SK-N-SH (cell line): Measurements from ENCODE around the gene SCN7A. TPM values are rescaled to one million over a fixed set of nuclear protein-coding genes. Genes with fewer than 3 reads are reported as not detected.

Experiments used
- CTCF ChIA-PET: fragments of 300-600, 350-600 bp; formaldehyde crosslinking; extraction: SDS; loops from one replicate; lab custom pipeline; 2021; lab: Yijun Ruan, JAX
- POLR2A ChIA-PET: fragments of 350-600 bp; sonication (Branson Sonifier 250); formaldehyde crosslinking; extraction: SDS; loops from one replicate; lab custom pipeline; 2020; ENCODE audit warnings: antibody characterized with exemption, inconsistent platforms; lab: Yijun Ruan, JAX
- DNase-seq: peaks from one replicate; pipeline ENCODE4 v3.0.0; 2012
- H2AFZ ChIP-seq: fragments of 200-600 bp; sonication (generic); 2 replicates; pipeline ENCODE4 v1.8.1; 2016; ENCODE audit warnings: antibody characterized with exemption, mild to moderate bottlenecking, low read depth
- H3F3A ChIP-seq: fragments of 200-600 bp; sonication (generic); replicated peaks from 2 replicates; pipeline ENCODE3; 2016; ENCODE audit warnings: antibody characterized with exemption, mild to moderate bottlenecking; ENCODE audit not compliant: insufficient read depth
- H3K27ac ChIP-seq, 2 experiments: fragments of 200-500 bp in 1 of 2; fragments of 200-600 bp in 1 of 2; sonication (Bioruptor generic) in 1 of 2; sonication (generic), shearing (Covaris generic) in 1 of 2; 2 replicates each; pipeline versions ENCODE4 v1.5.1 to v1.6.1; 2014 to 2016; ENCODE audit warnings: low read depth in 2 of 2, inconsistent platforms in 1 of 2, low read length in 1 of 2, mild to moderate bottlenecking in 1 of 2, mixed read lengths in 1 of 2
- H3K27me3 ChIP-seq: fragments of 200-600 bp; sonication (generic), shearing (Covaris generic); 2 replicates; pipeline ENCODE4 v1.6.1; 2016; ENCODE audit warnings: mixed run types; ENCODE audit not compliant: insufficient read depth
- H3K36me3 ChIP-seq, 2 experiments: fragments of 200-500 bp in 1 of 2; fragments of 200-600 bp in 1 of 2; sonication (Bioruptor generic) in 1 of 2; sonication (generic) in 1 of 2; replicated peaks in 1 of 2; 2 replicates each; pipeline versions ENCODE3 to v1.5.1; 2014 to 2016; ENCODE audit warnings: low read length in 1 of 2, mild to moderate bottlenecking in 1 of 2; ENCODE audit not compliant: insufficient read depth in 2 of 2, control insufficient read depth in 1 of 2
- H3K4me1 ChIP-seq, 2 experiments: fragments of 200-500 bp in 1 of 2; fragments of 200-600 bp in 1 of 2; sonication (Bioruptor generic) in 1 of 2; sonication (generic), shearing (Covaris generic) in 1 of 2; 2 replicates each; pipeline versions ENCODE4 v1.5.1 to v1.6.1; 2014 to 2016; ENCODE audit warnings: low read depth in 1 of 2, low read length in 1 of 2, mixed run types in 1 of 2; ENCODE audit not compliant: insufficient read depth in 2 of 2, control insufficient read depth in 1 of 2
- H3K4me2 ChIP-seq: fragments of 200-600 bp; sonication (generic), shearing (Covaris generic); 2 replicates; pipeline ENCODE4 v1.6.1; 2017; ENCODE audit warnings: mixed run types
- H3K4me3 ChIP-seq, 2 experiments: fragments of 200-500 bp in 1 of 2; fragments of 200-600 bp in 1 of 2; sonication (Bioruptor generic) in 1 of 2; sonication (generic), shearing (Covaris generic) in 1 of 2; 2 replicates each; pipeline versions ENCODE4 v1.5.1 to v1.8.1; 2014 to 2016; ENCODE audit warnings: low read depth in 2 of 2, inconsistent platforms in 1 of 2, low read length in 1 of 2, mild to moderate bottlenecking in 1 of 2, mixed read lengths in 1 of 2, moderate library complexity in 1 of 2
- H3K79me2 ChIP-seq: fragments of 200-600 bp; sonication (generic); 2 replicates; pipeline ENCODE4 v1.8.1; 2017; ENCODE audit warnings: mild to moderate bottlenecking; ENCODE audit not compliant: insufficient read depth
- H3K9ac ChIP-seq: fragments of 200-600 bp; sonication (generic); 2 replicates; pipeline ENCODE4 v1.6.1; 2017; ENCODE audit warnings: mixed run types
- H3K9me2 ChIP-seq: fragments of 200-600 bp; sonication (generic); 2 replicates; pipeline ENCODE4 v1.6.1; 2017; ENCODE audit warnings: mixed run types
- H3K9me3 ChIP-seq: fragments of 200-600 bp; sonication (generic); 2 replicates; pipeline ENCODE4 v1.6.1; 2017; ENCODE audit warnings: mixed run types, mild to moderate bottlenecking, moderate library complexity
- H4K20me1 ChIP-seq: fragments of 200-600 bp; sonication (generic); 2 replicates; pipeline ENCODE4 v1.6.1; 2017; ENCODE audit warnings: mild to moderate bottlenecking, mixed run types; ENCODE audit not compliant: insufficient read depth
- CHD2 ChIP-seq: fragments of 150-350 bp; IDR thresholded peaks from 2 replicates; pipeline ENCODE4 v1.6.1; 2018; ENCODE audit warnings: low read length; ENCODE audit not compliant: partially characterized antibody
- FOXM1 ChIP-seq: IDR thresholded peaks from 2 replicates; pipeline ENCODE4 v1.4.0; 2012; ENCODE audit warnings: low read depth, mild to moderate bottlenecking
- MXI1 ChIP-seq: IDR thresholded peaks from 2 replicates; pipeline ENCODE4 v1.6.1; 2012; ENCODE audit warnings: mild to moderate bottlenecking, low read depth, low read length, improper control_type of control experiment
- NFIC ChIP-seq: IDR thresholded peaks from 2 replicates; pipeline ENCODE4 v1.4.0; 2012; ENCODE audit warnings: borderline replicate concordance
- NRF1 ChIP-seq: IDR thresholded peaks from 2 replicates; pipeline ENCODE4 v1.6.1; 2012; ENCODE audit warnings: low read depth, mild to moderate bottlenecking, low read length
- RCOR1 ChIP-seq: fragments of 150-350 bp; IDR thresholded peaks from 2 replicates; pipeline ENCODE4 v1.6.1; 2017; ENCODE audit warnings: antibody characterized with exemption, low read length
- RFX5 ChIP-seq: IDR thresholded peaks from 2 replicates; pipeline ENCODE4 v1.6.1; 2012; ENCODE audit warnings: mild to moderate bottlenecking, improper control_type of control experiment, low read length
- RXRA ChIP-seq: IDR thresholded peaks from 2 replicates; pipeline ENCODE4 v1.4.0; 2012; ENCODE audit warnings: low read depth, mild to moderate bottlenecking, borderline replicate concordance
- TAF1 ChIP-seq: IDR thresholded peaks from 2 replicates; pipeline ENCODE4 v1.6.1; 2012; ENCODE audit warnings: low read depth, mild to moderate bottlenecking, low read length, moderate library complexity, borderline replicate concordance
- TEAD4 ChIP-seq: IDR thresholded peaks from 2 replicates; pipeline ENCODE4 v1.4.0; 2012; ENCODE audit warnings: mild to moderate bottlenecking, borderline replicate concordance; ENCODE audit not compliant: insufficient read depth
- USF2 ChIP-seq: fragments of 150-350 bp; IDR thresholded peaks from 2 replicates; pipeline ENCODE4 v1.6.1; 2017; ENCODE audit warnings: antibody characterized with exemption, low read length, low read depth, borderline replicate concordance
- ZBTB33 ChIP-seq: IDR thresholded peaks from 2 replicates; pipeline ENCODE4 v1.4.0; 2012; ENCODE audit warnings: low read depth, borderline replicate concordance
- WGBS: methylation state at CpG from one replicate; pipeline ENCODE4 v1.1.6; 2017; ENCODE audit warnings: low lambda C conversion rate; 5-methylcytosine and 5-hydroxymethylcytosine counted together
- polyA plus RNA-seq, 3 experiments: library from polyadenylated mRNA; depleted of rRNA; stranded (reverse); fragments of >200 nt; gene quantifications; 2 replicates each; pipeline ENCODE4 v1.2.3, GENCODE V29; 2012
- TF ChIP-seq, protein P1 (sequence below): IDR thresholded peaks from 2 replicates; pipeline ENCODE4; 2012
- TF ChIP-seq, protein P2 (sequence below): fragments of 200-600 bp; sonication (generic); IDR thresholded peaks from 2 replicates; pipeline ENCODE4 v1.6.1; 2017; ENCODE audit warnings: antibody characterized with exemption, mild to moderate bottlenecking, moderate library complexity

The SCN7A gene
- polyA plus RNA-seq, 1 of the 3 experiments (the other 2 are of a cell fraction): 0.02 TPM

DNA sequence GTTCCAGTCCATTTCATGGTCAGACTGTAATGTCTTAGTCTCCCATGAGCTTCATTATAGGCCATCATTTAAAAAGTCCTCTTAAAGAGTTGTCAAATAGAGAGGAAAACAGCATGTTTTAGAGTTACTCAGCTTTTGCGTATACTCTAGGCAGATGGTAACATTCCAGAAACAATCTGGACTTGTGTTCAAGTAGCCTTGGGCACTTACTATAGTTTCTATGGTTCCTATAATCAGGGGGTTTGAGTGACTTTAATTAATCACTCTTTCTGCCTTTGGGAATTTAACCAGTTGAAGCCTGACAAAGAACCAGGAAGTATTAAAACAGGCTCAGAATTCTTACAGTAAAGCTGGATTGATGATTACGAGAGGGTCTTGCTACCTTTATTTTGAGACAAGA, 42.1 kb upstream of the SCN7A start:
- Histone ChIP-seq H3K4me3 (no peak overlapping the region), H3K4me2 (no peak overlapping the region)
- TF ChIP-seq RCOR1 (no peak), TEAD4 (no peak), CHD2 (no peak), ZBTB33 (no peak), NFIC (no peak), RXRA (no peak), MXI1 (no peak)
- TF ChIP-seq, protein P1, sequence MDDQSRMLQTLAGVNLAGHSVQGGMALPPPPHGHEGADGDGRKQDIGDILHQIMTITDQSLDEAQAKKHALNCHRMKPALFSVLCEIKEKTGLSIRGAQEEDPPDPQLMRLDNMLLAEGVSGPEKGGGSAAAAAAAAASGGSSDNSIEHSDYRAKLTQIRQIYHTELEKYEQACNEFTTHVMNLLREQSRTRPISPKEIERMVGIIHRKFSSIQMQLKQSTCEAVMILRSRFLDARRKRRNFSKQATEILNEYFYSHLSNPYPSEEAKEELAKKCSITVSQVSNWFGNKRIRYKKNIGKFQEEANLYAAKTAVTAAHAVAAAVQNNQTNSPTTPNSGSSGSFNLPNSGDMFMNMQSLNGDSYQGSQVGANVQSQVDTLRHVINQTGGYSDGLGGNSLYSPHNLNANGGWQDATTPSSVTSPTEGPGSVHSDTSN: no peak
- TF ChIP-seq, protein P2, sequence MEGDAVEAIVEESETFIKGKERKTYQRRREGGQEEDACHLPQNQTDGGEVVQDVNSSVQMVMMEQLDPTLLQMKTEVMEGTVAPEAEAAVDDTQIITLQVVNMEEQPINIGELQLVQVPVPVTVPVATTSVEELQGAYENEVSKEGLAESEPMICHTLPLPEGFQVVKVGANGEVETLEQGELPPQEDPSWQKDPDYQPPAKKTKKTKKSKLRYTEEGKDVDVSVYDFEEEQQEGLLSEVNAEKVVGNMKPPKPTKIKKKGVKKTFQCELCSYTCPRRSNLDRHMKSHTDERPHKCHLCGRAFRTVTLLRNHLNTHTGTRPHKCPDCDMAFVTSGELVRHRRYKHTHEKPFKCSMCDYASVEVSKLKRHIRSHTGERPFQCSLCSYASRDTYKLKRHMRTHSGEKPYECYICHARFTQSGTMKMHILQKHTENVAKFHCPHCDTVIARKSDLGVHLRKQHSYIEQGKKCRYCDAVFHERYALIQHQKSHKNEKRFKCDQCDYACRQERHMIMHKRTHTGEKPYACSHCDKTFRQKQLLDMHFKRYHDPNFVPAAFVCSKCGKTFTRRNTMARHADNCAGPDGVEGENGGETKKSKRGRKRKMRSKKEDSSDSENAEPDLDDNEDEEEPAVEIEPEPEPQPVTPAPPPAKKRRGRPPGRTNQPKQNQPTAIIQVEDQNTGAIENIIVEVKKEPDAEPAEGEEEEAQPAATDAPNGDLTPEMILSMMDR: no peak
- TF ChIP-seq, all 33 proteins: peak for 0
- no peak overlapping the region for H3K27ac ChIP-seq
- no peak for DNase-seq
- no peaks in the 10 kb centered on the region for H3K79me2 ChIP-seq
- H3K9ac ChIP-seq: no peak overlapping the region
- H3K9me2 ChIP-seq: no peaks in the 10 kb centered on the region
- no peaks in the 10 kb centered on the region for H3K27me3 ChIP-seq
- no peaks in the 10 kb centered on the region for H4K20me1 ChIP-seq
- ChIA-PET CTCF (interaction anchor here (1.3 kb wide), 1 partner anchor 20 kb away, joined by 3 read pairs; no protein-coding TSS in a partner anchor), POLR2A (no interaction called here)
- peaks cover 0 to 2% of the 10 kb centered on the region in 2 experiments; a peak in 1 of 4 replicates for H3K4me1 ChIP-seq
- 78% methylated on average over 2 of the region's 2 CpGs for WGBS
- no peak overlapping the region for H2AFZ ChIP-seq
- no peaks in the 10 kb centered on the region for H3F3A ChIP-seq
- no peaks in the 10 kb centered on the region for H3K36me3 ChIP-seq
- H3K9me3 ChIP-seq: no peaks in the 10 kb centered on the region

GRCh38 chr2:166521155-166521554, 27.1 kb upstream of the SCN7A start:
- 64% methylated on average over 3 of the region's 3 CpGs for WGBS
- Histone ChIP-seq H3K27me3 (no peaks in the 10 kb centered on the region), H4K20me1 (no peaks in the 10 kb centered on the region), H3K4me2 (no peak overlapping the region), H3K36me3 (no peaks in the 10 kb centered on the region), H3K9me2 (no peaks in the 10 kb centered on the region), H3K27ac (no peak overlapping the region), H3K9me3 (no peaks in the 10 kb centered on the region), H3K79me2 (no peaks in the 10 kb centered on the region), H2AFZ (no peak overlapping the region), H3K4me3 (no peak overlapping the region), H3F3A (no peaks in the 10 kb centered on the region), H3K4me1 (no peaks in the 10 kb centered on the region), H3K9ac (no peak overlapping the region)
- ChIA-PET CTCF (interaction anchor here (0.6 to 1.7 kb wide), 3 partner anchors 19 to 1984 kb away, joined by 3 to 4 read pairs (median 3); no protein-coding TSS in a partner anchor), POLR2A (no interaction called here)
- no peak for DNase-seq
- TF ChIP-seq NFIC (no peak), USF2 (no peak), RCOR1 (no peak), RFX5 (no peak), NRF1 (no peak), FOXM1 (no peak), TAF1 (no peak)
